Panc1 (cell line): ENCODE measurements around the gene TBC1D32. TPM values are rescaled to one million over a fixed set of nuclear protein-coding genes. Genes with fewer than 3 reads are reported as not detected.
"Not testable (repeated sequence)": the region's sequence is repeated elsewhere in the genome, so short reads cannot be mapped to it uniquely, and the experiment has no call there.

Source experiments
- ATAC-seq: fragments of 200-7000 bp; cut with Tn5 transposase; 2 replicates; pipeline ENCODE4 v1.9.1; 2020; ENCODE audit warnings: mild to moderate bottlenecking, moderate library complexity
- BruUV-seq: library from RNA; stranded (reverse); fragments of 400-500 nt; replicated peaks from 2 replicates; lab custom pipeline; 2021; lab: Mats Ljungman, UMichigan
- CTCF ChIA-PET: fragments of 300-600 bp; sonication (Branson Sonifier 250); formaldehyde crosslinking; loops from one replicate; lab custom pipeline; 2022; ENCODE audit warnings: antibody characterized with exemption; lab: Charles Lee
- POLR2A ChIA-PET: fragments of 300-600 bp; sonication (Branson Sonifier 250); formaldehyde crosslinking; loops from one replicate; lab custom pipeline; 2022; ENCODE audit warnings: antibody characterized with exemption; lab: Charles Lee
- DNase-seq: peaks from one replicate; pipeline ENCODE4 v3.0.0-alpha.2; 2010; ENCODE audit warnings: low read depth, low spot score
- H3K27ac ChIP-seq: 2 replicates; pipeline ENCODE4 v1.5.1; 2011; ENCODE audit warnings: mild to moderate bottlenecking, low read length, inconsistent platforms
- H3K27me3 ChIP-seq: fragments of 200-500 bp; sonication (Bioruptor generic); 2 replicates; pipeline ENCODE4 v1.6.0; 2014; ENCODE audit warnings: low read length, inconsistent platforms; ENCODE audit not compliant: control insufficient read depth, insufficient read depth
- H3K36me3 ChIP-seq: fragments of 200-500 bp; sonication (Bioruptor generic); 2 replicates; pipeline ENCODE4 v1.5.1; 2014; ENCODE audit warnings: inconsistent platforms, mild to moderate bottlenecking, low read length, moderate library complexity; ENCODE audit not compliant: control insufficient read depth, insufficient read depth
- H3K4me1 ChIP-seq: 2 replicates; pipeline ENCODE4 v1.5.1; 2011; ENCODE audit warnings: inconsistent platforms, mild to moderate bottlenecking, low read length, moderate library complexity; ENCODE audit not compliant: control insufficient read depth, insufficient read depth
- H3K4me3 ChIP-seq, 2 experiments: 2 replicates each; pipeline ENCODE4 v1.5.1; 2011 to 2012; ENCODE audit warnings: low read depth in 2 of 2, low read length in 2 of 2, mild to moderate bottlenecking in 2 of 2, inconsistent platforms in 1 of 2, moderate library complexity in 1 of 2
- H3K9me3 ChIP-seq: fragments of 200-500 bp; sonication (Bioruptor generic); 2 replicates; pipeline ENCODE4 v1.5.1; 2014; ENCODE audit warnings: low read depth, mild to moderate bottlenecking, inconsistent platforms, low read length, moderate library complexity; ENCODE audit not compliant: control insufficient read depth, insufficient read depth
- CTCF ChIP-seq: fragments of 450-650 bp; IDR thresholded peaks from 2 replicates; pipeline ENCODE4 v1.5.1; 2017; ENCODE audit warnings: mild to moderate bottlenecking
- POLR2AphosphoS5 ChIP-seq: IDR thresholded peaks from 2 replicates; pipeline ENCODE4 v1.6.1; 2012; ENCODE audit warnings: mild to moderate bottlenecking, low read depth, low read length, moderate library complexity
- TCF7L2 ChIP-seq: IDR thresholded peaks from 2 replicates; pipeline ENCODE4 v1.6.1; 2011; ENCODE audit warnings: mild to moderate bottlenecking, low read depth, low read length, inconsistent platforms
- in situ Hi-C: cut with HindIII; loops from 2 replicates; pipeline ENCODE4 v1.10.0; 2016; ENCODE audit warnings: low sequenced_read_pairs, low pct_unique_long_range_greater_than_20kb
- intact Hi-C: fragments of 100-400 bp; cut with micrococcal nuclease; formaldehyde crosslinking; loops from one replicate; pipeline ENCODE4 v1.10.0; 2022; ENCODE audit not compliant: unreplicated experiment
- total RNA-seq: library from RNA; stranded (reverse); gene quantifications from one replicate; pipeline ENCODE4 v1.2.1, GENCODE V29; 2021; ENCODE audit not compliant: unreplicated experiment

TBC1D32 gene
- total RNA-seq, 1 experiment from 2014 or later, result 15.8 TPM

- BruUV-seq, result no TSS peak
- Histone ChIP-seq H3K27ac (no peak overlapping the region), H3K27me3 (no peaks in the 10 kb centered on the region), H3K4me1 (no peaks in the 10 kb centered on the region), H3K9me3 (no peaks in the 10 kb centered on the region), H3K36me3 (no peaks in the 10 kb centered on the region; the same call in 1 of the 2 replicates), H3K4me3 (no peak overlapping the region)
- TF ChIP-seq CTCF, result peak; percentile 76; the same call in 1 of the 2 replicates
- no peak for TF ChIP-seq TCF7L2
- peak; percentile 88 for ATAC-seq
- POLR2A ChIA-PET, result no interaction called here
- peak; percentile 17 for DNase-seq
- in situ Hi-C loops, result no loop called here
- intact Hi-C loops, result loop anchor here (1.0 kb wide), 1 partner anchor 251 kb away; no protein-coding TSS in a partner anchor
- CTCF ChIA-PET, result interaction anchor here (0.6 to 1.0 kb wide), 3 partner anchors 118 to 249 kb away, joined by 3 to 4 read pairs (median 4); no protein-coding TSS in a partner anchor
Observed at GRCh38 chr6:121305957-121306607, 28.2 kb downstream of the TBC1D32 start.

GRCh38 chr6:121302882-121303281, 31.4 kb downstream of the TBC1D32 start:
- CTCF ChIA-PET, result no interaction called here
- no peak for ATAC-seq
- intact Hi-C loops, result no loop called here

GRCh38 chr6:121301156-121301555, 33.1 kb downstream of the TBC1D32 start:
- BruUV-seq, DNase-seq, H3K4me3 ChIP-seq, ATAC-seq, CTCF ChIA-PET, H3K36me3 ChIP-seq, in situ Hi-C loops, POLR2A ChIA-PET, H3K27ac ChIP-seq, H3K9me3 ChIP-seq, H3K27me3 ChIP-seq, intact Hi-C loops, H3K4me1 ChIP-seq: not testable (repeated sequence)

More at GRCh38 chr6:121302882-121303281, 31.4 kb downstream of the TBC1D32 start:
- BruUV-seq, result no TSS peak
- TF ChIP-seq POLR2AphosphoS5, result no peak
- H3K4me1 ChIP-seq, result no peaks in the 10 kb centered on the region
- H3K36me3 ChIP-seq, result no peaks in the 10 kb centered on the region; the same call in 1 of the 2 replicates
- POLR2A ChIA-PET, result no interaction called here
- no peak overlapping the region for H3K4me3 ChIP-seq
- H3K27ac ChIP-seq, result no peak overlapping the region
- no peaks in the 10 kb centered on the region for H3K9me3 ChIP-seq
- in situ Hi-C loops, result no loop called here
- DNase-seq, result no peak
- no peaks in the 10 kb centered on the region for H3K27me3 ChIP-seq

- no peak overlapping the region for H3K27ac ChIP-seq
- intact Hi-C loops, result no loop called here
- no peaks in the 10 kb centered on the region for H3K27me3 ChIP-seq
- TF ChIP-seq POLR2AphosphoS5 (no peak), TCF7L2 (no peak)
- no peaks in the 10 kb centered on the region for H3K4me1 ChIP-seq
- no peak overlapping the region for H3K4me3 ChIP-seq
- BruUV-seq, result no TSS peak
- in situ Hi-C loops, result no loop called here
- POLR2A ChIA-PET, result no interaction called here
- no peaks in the 10 kb centered on the region for H3K36me3 ChIP-seq
- no peak for ATAC-seq
- no peaks in the 10 kb centered on the region for H3K9me3 ChIP-seq
- no peak for DNase-seq
- CTCF ChIA-PET, result interaction anchor here (0.6 kb wide), 1 partner anchor 103 kb away, joined by 5 read pairs; no protein-coding TSS in a partner anchor
Observed at GRCh38 chr6:121297694-121298093, 36.6 kb downstream of the TBC1D32 start.
